ENCODE results near the gene KRT23.

The KRT23 gene

DNA sequence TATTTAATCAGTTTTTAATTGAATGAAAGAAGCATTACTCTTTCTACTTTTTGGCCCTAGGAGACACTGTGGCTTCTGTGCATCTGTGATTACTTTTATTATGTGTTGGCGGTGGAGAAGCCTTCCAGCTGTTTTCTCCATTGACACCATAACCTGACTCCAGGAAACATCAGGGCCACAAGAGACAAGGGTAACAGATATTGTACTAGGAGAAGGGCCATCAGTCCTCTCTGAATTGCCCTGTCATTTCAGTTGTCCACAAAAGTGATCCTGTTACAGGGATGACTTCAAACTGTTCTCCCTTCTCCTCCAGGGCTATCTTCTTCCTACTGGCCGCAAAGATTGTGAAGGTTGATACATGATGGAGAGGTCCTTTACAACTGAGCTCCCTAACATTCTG lies 14.7 kb upstream of the KRT23 start:
- TF ChIP-seq SPI1 (IDR thresholded peaks at IDR 0.05; ENCODE audit: low read depth, low read length) = no peak
- TF ChIP-seq POLR2AphosphoS5 (IDR thresholded peaks at IDR 0.05; ENCODE audit: low read depth, low read length) = no peak
- TF ChIP-seq POU2F2 (IDR thresholded peaks at IDR 0.05; ENCODE audit: low read depth, low read length) = no peak
- TF ChIP-seq PAX5 (IDR thresholded peaks at IDR 0.05; ENCODE audit: insufficient read depth, low read length, severe bottlenecking) = no peak
- no peak for TF ChIP-seq TAF1 (IDR thresholded peaks at IDR 0.05; ENCODE audit: low read depth, low read length)
- no peak for DNase-seq (ENCODE audit: insufficient read length, low spot score)
- FAIRE-seq = no peak

DNA sequence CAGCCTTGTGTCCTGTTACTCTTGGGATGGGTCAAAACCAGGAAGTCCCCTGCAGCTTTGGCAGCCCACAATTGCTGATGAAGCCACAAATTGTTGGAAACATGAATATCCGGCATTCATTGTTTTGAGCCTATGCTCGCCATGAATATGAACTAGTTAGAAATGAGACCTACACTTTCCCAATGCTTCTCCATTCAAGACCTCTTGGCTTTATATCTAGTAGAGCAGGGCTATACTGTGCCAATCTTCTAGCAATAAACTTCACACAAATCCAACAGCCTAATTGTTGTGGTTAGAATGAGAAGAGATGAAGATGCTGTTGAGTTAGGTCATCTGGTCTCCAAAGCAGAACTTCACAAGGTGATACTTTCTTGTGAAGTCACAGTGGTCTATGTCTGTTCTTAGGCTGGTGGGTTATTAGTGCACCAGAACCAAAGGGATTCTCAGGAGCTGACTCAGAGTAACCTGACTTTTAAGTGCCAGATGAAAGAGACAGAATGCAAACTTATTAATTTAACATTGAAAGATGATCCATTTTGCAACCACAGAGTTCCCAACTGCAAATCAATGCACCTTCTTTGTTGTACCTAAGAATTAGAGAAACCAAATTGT lies 13.7 kb upstream of the KRT23 start:
- DNase-seq (ENCODE audit: insufficient read length, low spot score) (no peak), FAIRE-seq (no peak)
- TF ChIP-seq POU2F2 (IDR thresholded peaks at IDR 0.05; ENCODE audit: low read depth, low read length) (no peak), POLR2A (IDR thresholded peaks at IDR 0.05; ENCODE audit: low read depth, low read length) (no peak), PAX5 (IDR thresholded peaks at IDR 0.05; ENCODE audit: insufficient read depth, low read length, severe bottlenecking) (no peak), TAF1 (IDR thresholded peaks at IDR 0.05; ENCODE audit: low read depth, low read length) (no peak), POLR2AphosphoS5 (IDR thresholded peaks at IDR 0.05; ENCODE audit: low read depth, low read length) (no peak), SPI1 (IDR thresholded peaks at IDR 0.05; ENCODE audit: low read depth, low read length) (no peak)

DNA sequence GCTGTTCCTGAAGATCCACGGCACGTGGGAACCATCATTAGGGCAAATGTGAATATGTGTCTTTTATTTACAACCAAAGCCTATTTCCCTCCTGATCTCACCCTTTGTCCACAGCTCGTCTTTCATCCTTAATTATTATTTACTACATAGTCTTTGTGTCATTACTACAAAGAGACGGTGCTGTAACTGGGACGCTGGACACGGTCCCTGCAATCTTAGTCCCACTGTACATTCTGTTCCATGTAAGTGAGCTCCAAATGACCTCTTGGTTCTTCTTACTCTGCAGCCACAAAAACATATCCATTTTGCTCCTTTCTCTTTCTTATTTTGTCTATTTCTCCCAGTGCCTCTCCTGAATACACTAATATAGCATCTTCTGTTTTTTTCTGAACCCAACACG lies 12.7 kb upstream of the KRT23 start:
- FAIRE-seq (no peak), DNase-seq (ENCODE audit: insufficient read length, low spot score) (no peak)
- no peak for TF ChIP-seq PAX5 (IDR thresholded peaks at IDR 0.05; ENCODE audit: insufficient read depth, low read length, severe bottlenecking)

DNA sequence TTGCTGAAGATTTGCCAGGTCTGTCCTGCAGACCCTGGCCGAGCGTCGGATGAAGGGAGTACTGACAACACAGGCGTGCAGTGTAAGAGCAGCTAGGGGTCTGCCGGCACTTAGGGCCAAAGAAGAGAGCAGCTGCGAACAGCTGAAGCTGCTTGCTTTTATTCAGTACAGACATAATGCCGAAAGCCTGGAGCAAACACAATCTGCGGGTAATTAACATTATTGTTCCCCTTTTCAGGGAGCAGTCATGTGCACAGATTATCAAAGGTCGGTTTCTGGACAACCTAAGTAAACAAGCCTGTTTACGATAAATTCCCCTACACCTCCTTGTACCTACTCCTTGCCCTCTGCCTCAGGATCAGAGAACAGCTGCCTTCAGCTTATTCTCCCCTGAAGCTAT lies 12.0 kb upstream of the KRT23 start:
- FAIRE-seq (no peak), DNase-seq (ENCODE audit: insufficient read length, low spot score) (no peak)
- TF ChIP-seq PAX5 (IDR thresholded peaks at IDR 0.05; ENCODE audit: insufficient read depth, low read length, severe bottlenecking) (no peak), SPI1 (IDR thresholded peaks at IDR 0.05; ENCODE audit: low read depth, low read length) (no peak), TAF1 (IDR thresholded peaks at IDR 0.05; ENCODE audit: low read depth, low read length) (no peak), POLR2A (IDR thresholded peaks at IDR 0.05; ENCODE audit: low read depth, low read length) (no peak), POLR2AphosphoS5 (IDR thresholded peaks at IDR 0.05; ENCODE audit: low read depth, low read length) (no peak), POU2F2 (IDR thresholded peaks at IDR 0.05; ENCODE audit: low read depth, low read length) (no peak)

GRCh38 chr17:40947929-40948328 lies 10.5 kb upstream of the KRT23 start:
- no peak for DNase-seq (ENCODE audit: insufficient read length, low spot score)
- TF ChIP-seq TAF1 (IDR thresholded peaks at IDR 0.05; ENCODE audit: low read depth, low read length) (no peak), POU2F2 (IDR thresholded peaks at IDR 0.05; ENCODE audit: low read depth, low read length) (no peak), POLR2A (IDR thresholded peaks at IDR 0.05; ENCODE audit: low read depth, low read length) (no peak), SPI1 (IDR thresholded peaks at IDR 0.05; ENCODE audit: low read depth, low read length) (no peak), POLR2AphosphoS5 (IDR thresholded peaks at IDR 0.05; ENCODE audit: low read depth, low read length) (no peak), PAX5 (IDR thresholded peaks at IDR 0.05; ENCODE audit: insufficient read depth, low read length, severe bottlenecking) (no peak)
- FAIRE-seq = no peak

GRCh38 chr17:40945414-40945813 lies 8.0 kb upstream of the KRT23 start:
- TF ChIP-seq POLR2A (IDR thresholded peaks at IDR 0.05; ENCODE audit: low read depth, low read length) (no peak), PAX5 (IDR thresholded peaks at IDR 0.05; ENCODE audit: insufficient read depth, low read length, severe bottlenecking) (no peak), TAF1 (IDR thresholded peaks at IDR 0.05; ENCODE audit: low read depth, low read length) (no peak), POU2F2 (IDR thresholded peaks at IDR 0.05; ENCODE audit: low read depth, low read length) (no peak), SPI1 (IDR thresholded peaks at IDR 0.05; ENCODE audit: low read depth, low read length) (no peak), POLR2AphosphoS5 (IDR thresholded peaks at IDR 0.05; ENCODE audit: low read depth, low read length) (no peak)
- FAIRE-seq (no peak), DNase-seq (ENCODE audit: insufficient read length, low spot score) (no peak)

- DNase-seq (ENCODE audit: insufficient read length, low spot score) = no peak
- no peak for FAIRE-seq
- TF ChIP-seq TAF1 (IDR thresholded peaks at IDR 0.05; ENCODE audit: low read depth, low read length) = no peak
- no peak for TF ChIP-seq POLR2A (IDR thresholded peaks at IDR 0.05; ENCODE audit: low read depth, low read length)
- no peak for TF ChIP-seq POLR2AphosphoS5 (IDR thresholded peaks at IDR 0.05; ENCODE audit: low read depth, low read length)
- TF ChIP-seq POU2F2 (IDR thresholded peaks at IDR 0.05; ENCODE audit: low read depth, low read length) = no peak
- no peak for TF ChIP-seq PAX5 (IDR thresholded peaks at IDR 0.05; ENCODE audit: insufficient read depth, low read length, severe bottlenecking)
- TF ChIP-seq SPI1 (IDR thresholded peaks at IDR 0.05; ENCODE audit: low read depth, low read length) = no peak
Observed at GRCh38 chr17:40944531-40944930, 7.1 kb upstream of the KRT23 start.

DNA sequence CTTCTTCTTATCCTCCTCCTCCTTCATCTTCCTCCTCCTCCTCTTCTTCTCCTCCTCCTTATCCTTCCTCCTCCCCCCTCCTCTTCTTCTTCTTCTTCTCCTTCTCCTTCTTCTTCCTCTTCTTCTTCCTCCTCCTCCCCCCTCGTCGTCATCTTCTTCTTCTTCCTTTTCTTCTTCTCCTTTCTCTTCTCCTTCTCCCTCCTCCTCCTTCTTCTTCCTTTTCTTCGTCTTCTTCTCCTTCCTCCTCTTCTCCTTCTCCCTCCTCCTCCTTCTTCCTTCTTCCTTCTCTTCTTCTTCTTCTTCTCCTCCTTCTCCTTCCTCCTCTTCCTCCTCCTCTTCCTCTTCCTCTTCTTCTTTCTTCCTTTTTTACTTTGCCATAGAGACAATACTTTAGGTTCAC lies 5.1 kb upstream of the KRT23 start:
- no peak for FAIRE-seq
- TF ChIP-seq POLR2AphosphoS5 (IDR thresholded peaks at IDR 0.05; ENCODE audit: low read depth, low read length) = no peak
- no peak for TF ChIP-seq TAF1 (IDR thresholded peaks at IDR 0.05; ENCODE audit: low read depth, low read length)
- no peak for TF ChIP-seq PAX5 (IDR thresholded peaks at IDR 0.05; ENCODE audit: insufficient read depth, low read length, severe bottlenecking)
- no peak for TF ChIP-seq POLR2A (IDR thresholded peaks at IDR 0.05; ENCODE audit: low read depth, low read length)
- TF ChIP-seq POU2F2 (IDR thresholded peaks at IDR 0.05; ENCODE audit: low read depth, low read length) = no peak
- no peak for TF ChIP-seq SPI1 (IDR thresholded peaks at IDR 0.05; ENCODE audit: low read depth, low read length)

DNA sequence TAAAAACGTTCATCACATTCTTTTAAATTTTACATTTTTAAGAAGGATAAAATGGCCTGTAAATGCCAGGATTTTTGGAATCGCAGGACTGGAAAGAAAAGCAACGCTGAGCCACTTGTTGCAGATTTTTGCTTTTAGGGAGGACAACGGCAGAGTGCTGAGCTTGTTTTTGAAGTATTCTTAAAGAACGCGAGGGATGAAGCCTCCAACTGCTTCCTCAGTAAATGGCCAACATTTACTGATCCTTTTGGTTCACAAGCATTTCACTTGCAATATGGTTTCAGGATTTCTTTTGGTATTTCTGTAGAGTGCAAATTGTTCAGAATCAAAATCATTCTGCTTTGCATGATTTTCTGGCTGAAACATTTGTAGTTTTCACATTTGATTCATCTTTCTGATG lies 2.8 kb upstream of the KRT23 start:
- FAIRE-seq (no peak), DNase-seq (ENCODE audit: insufficient read length, low spot score) (no peak)
- TF ChIP-seq POU2F2 (IDR thresholded peaks at IDR 0.05; ENCODE audit: low read depth, low read length) (no peak), TAF1 (IDR thresholded peaks at IDR 0.05; ENCODE audit: low read depth, low read length) (no peak), POLR2A (IDR thresholded peaks at IDR 0.05; ENCODE audit: low read depth, low read length) (no peak), POLR2AphosphoS5 (IDR thresholded peaks at IDR 0.05; ENCODE audit: low read depth, low read length) (no peak), PAX5 (IDR thresholded peaks at IDR 0.05; ENCODE audit: insufficient read depth, low read length, severe bottlenecking) (no peak), SPI1 (IDR thresholded peaks at IDR 0.05; ENCODE audit: low read depth, low read length) (no peak)

More for the DNA sequence above, 5.1 kb upstream of the KRT23 start:
- DNase-seq (ENCODE audit: insufficient read length, low spot score) = no peak

DNA sequence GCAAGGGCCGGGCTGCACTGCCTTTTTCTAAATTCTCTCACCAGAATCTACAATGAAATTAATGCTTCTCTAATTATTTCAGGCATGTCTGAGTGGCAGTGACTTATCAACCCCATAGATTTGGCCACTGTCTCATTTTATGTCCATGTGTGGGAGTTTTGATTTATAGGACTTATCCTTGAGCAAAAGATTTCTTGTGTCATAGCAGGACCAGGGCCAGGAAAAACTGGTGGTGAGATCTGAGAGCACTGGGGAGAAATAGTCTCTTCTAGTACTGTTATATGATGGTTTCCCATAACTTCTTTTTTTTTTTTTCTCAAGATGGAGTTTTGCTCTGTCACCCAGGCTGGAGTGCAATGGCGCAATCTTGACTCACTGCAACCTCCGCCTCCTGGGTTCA lies 1.5 kb upstream of the KRT23 start:
- no peak for DNase-seq (ENCODE audit: insufficient read length, low spot score)
- no peak for FAIRE-seq
- TF ChIP-seq SPI1 (IDR thresholded peaks at IDR 0.05; ENCODE audit: low read depth, low read length) (no peak), POLR2AphosphoS5 (IDR thresholded peaks at IDR 0.05; ENCODE audit: low read depth, low read length) (no peak), POU2F2 (IDR thresholded peaks at IDR 0.05; ENCODE audit: low read depth, low read length) (no peak), POLR2A (IDR thresholded peaks at IDR 0.05; ENCODE audit: low read depth, low read length) (no peak), TAF1 (IDR thresholded peaks at IDR 0.05; ENCODE audit: low read depth, low read length) (no peak), PAX5 (IDR thresholded peaks at IDR 0.05; ENCODE audit: insufficient read depth, low read length, severe bottlenecking) (no peak)
